GM12865 (cell line): ENCODE data around the gene CASZ1.

Experiments
- DNase-seq: peaks from one replicate; pipeline ENCODE4 v3.0.0; 2010; ENCODE audit warnings: low read depth
- H3K4me3 ChIP-seq: 2 replicates; pipeline ENCODE4 v1.5.1; 2011; ENCODE audit warnings: mild to moderate bottlenecking, low read depth, low read length, control low read depth
- TF ChIP-seq, protein P1 (sequence below): IDR thresholded peaks from 2 replicates; pipeline ENCODE4 v1.5.1; 2011; ENCODE audit warnings: low read length, control low read depth, low read depth, inconsistent platforms; ENCODE audit not compliant: insufficient read depth; ENCODE audit errors: missing control alignments

Gene CASZ1

DNA sequence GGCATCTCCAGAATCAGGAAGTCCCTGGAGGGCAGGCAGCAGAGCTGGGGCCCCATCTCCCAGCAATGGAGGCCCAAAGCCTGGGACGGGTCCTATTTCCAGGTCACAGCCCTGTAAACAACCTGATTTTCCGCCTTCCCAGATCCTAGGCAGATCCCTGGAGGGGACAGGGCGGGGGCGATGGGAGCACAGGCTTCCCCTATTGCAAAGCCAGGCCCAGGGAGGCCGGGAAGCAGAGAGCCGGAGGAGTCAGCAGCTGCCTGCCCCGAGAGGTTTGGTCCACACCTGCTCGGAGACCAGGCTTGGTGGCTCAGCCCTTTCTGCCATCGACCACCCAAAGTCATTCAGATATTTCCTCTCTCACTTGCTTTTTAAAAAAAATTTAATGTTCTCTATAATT lies 29.2 kb downstream of the CASZ1 start:
- TF ChIP-seq, protein P1, sequence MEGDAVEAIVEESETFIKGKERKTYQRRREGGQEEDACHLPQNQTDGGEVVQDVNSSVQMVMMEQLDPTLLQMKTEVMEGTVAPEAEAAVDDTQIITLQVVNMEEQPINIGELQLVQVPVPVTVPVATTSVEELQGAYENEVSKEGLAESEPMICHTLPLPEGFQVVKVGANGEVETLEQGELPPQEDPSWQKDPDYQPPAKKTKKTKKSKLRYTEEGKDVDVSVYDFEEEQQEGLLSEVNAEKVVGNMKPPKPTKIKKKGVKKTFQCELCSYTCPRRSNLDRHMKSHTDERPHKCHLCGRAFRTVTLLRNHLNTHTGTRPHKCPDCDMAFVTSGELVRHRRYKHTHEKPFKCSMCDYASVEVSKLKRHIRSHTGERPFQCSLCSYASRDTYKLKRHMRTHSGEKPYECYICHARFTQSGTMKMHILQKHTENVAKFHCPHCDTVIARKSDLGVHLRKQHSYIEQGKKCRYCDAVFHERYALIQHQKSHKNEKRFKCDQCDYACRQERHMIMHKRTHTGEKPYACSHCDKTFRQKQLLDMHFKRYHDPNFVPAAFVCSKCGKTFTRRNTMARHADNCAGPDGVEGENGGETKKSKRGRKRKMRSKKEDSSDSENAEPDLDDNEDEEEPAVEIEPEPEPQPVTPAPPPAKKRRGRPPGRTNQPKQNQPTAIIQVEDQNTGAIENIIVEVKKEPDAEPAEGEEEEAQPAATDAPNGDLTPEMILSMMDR: no peak

DNA sequence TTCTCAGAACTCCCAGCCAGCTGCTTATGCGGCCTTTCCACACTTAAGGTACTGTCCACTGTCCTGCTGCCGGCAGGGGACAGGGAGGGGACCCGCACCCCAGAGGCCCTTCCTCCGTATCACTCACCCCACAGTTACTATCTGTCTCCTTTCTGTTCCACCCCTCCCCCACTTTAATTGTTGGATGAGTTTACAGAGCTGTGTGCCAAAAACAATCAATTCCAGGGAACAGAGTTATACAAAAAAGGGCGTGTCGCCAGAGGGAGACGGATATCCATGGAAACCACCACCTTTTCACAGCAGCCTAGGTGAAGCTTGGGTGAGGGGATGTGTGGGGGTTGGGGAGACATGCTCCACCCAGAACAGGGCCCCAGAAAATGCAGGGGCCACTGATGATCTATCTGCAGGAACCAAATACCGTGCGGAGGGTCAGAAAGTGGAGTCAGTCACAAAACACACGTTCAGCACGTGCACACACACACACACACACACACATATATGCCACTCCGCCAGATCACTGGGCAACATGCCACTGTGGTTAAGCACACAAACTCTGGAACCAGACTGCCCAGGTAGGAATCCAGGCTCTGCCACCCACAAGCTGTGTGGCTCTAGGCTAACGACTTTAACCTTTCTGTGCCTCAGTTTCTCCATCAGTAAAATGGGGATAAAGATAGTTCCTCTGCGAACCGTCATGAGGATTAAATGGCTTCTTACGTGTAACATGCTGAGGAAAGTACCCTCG lies 30.5 kb downstream of the CASZ1 start:
- no peak overlapping the region for H3K4me3 ChIP-seq
- DNase-seq: no peak
- TF ChIP-seq, protein P1: no peak

More for the DNA sequence above, 29.2 kb downstream of the CASZ1 start:
- DNase-seq: no peak
- no peak overlapping the region for H3K4me3 ChIP-seq

DNA sequence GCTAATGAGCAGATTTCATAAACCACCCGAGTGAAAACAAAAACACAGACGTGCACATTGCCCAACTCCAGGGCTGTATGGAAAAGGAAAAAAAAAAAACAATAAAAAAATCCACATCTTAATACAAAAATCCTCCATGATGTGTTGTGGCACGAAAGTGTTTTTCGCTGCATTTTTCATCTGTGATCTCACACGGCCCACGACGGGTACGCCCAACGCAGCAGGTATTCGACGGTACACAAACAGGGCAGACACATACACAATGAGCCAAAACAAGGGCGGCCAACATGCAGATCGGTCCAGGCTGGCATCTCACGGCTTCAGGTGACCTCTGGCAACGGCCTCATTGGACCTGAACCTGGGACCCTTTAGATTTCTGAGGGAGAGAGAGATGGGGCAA lies 31.1 kb downstream of the CASZ1 start:
- TF ChIP-seq, protein P1: no peak
- H3K4me3 ChIP-seq: no peak overlapping the region
- DNase-seq: no peak

DNA sequence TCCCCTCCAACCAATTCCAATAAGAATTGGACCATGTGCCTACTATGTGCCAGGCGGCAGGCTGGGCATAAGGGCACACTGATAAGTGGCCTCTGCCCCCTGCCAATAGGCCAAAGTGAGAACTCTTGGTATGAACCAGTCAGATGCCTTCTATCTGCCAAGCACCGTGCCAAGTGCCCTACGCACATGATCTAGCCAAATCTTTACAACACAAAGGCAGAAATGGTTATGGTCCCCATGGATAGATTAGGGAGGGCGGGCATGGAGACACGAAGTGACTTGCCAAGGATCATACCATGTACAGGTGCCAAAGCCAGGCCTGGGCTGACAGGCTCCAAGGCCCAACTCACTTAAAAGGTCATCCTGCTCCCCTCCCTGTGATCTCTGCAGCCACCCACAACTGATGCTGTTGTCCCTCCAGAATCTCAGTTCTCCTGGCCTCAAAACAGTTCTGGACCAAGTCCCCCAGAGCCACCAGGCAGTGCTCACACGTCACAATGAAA lies 32.1 kb downstream of the CASZ1 start:
- no peak for DNase-seq
- TF ChIP-seq, protein P1: no peak
- no peak overlapping the region for H3K4me3 ChIP-seq

DNA sequence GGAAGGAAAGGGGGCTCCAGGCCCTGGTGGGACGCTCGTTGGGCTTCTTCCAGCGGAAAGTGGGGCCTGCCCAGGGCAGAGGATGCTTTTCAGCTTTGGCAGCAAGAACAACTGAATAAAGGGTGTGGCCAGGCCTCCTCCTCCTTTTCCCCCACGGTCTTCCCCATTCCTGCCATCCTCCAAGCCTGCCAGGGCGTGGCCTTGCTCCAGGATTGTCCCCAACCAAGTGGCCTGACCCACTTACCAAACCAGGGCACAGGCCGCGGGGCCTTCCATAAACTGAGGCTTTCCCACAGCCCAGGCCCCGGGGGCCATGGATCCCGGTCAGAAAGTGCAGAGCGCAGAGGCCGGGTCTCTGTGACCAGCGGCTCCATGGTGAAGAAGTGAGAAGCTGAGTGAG lies 33.6 kb downstream of the CASZ1 start:
- no peak for DNase-seq
- TF ChIP-seq, protein P1: no peak
- no peak overlapping the region for H3K4me3 ChIP-seq

DNA sequence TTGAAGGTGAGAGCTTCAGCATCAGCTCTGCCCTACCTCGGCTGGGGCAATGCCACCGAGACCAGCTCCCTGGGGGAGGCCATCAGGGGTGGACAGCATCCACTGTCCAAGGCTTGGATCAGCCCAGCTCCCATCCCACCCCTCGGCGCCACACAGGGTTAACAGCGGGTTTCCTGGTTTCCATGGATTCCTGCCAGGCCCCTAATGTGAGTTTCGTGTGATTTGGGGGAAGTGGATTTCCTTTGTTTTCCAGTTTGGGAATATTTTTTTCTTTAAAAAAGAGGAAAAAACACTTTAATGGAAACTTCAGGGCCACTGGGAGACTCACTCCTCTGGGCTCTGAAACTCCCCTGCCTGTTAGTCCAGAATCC lies 34.3 kb downstream of the CASZ1 start:
- no peak overlapping the region for H3K4me3 ChIP-seq
- no peak for DNase-seq
- TF ChIP-seq, protein P1: no peak
